Right lobe of liver (tissue), 4 donors: ENCODE measurements around the gene UBE3D.

Experiments used
- POLR2A ChIP-seq: fragments of 450-650 bp; IDR thresholded peaks from one replicate; pipeline ENCODE4 v1.6.1; 2017; ENCODE audit warnings: antibody characterized with exemption, mild to moderate bottlenecking
- TF ChIP-seq, protein P1 (sequence below), 4 donors: fragments of 200-600 bp in 3 of 4; fragments of 450-650 bp in 1 of 4; IDR thresholded peaks; one replicate each; pipeline versions ENCODE4 v1.5.1 to v1.8.0; 2016 to 2022; ENCODE audit warnings: antibody characterized with exemption in 4 of 4, mild to moderate bottlenecking in 2 of 4
- donor health status: DM: no; HTN: no; CAD: no.
- donor health status: DM: no; HTN: no; CAD: no.
- donor health status: DM: no; HTN: yes; CAD: no.

DNA sequence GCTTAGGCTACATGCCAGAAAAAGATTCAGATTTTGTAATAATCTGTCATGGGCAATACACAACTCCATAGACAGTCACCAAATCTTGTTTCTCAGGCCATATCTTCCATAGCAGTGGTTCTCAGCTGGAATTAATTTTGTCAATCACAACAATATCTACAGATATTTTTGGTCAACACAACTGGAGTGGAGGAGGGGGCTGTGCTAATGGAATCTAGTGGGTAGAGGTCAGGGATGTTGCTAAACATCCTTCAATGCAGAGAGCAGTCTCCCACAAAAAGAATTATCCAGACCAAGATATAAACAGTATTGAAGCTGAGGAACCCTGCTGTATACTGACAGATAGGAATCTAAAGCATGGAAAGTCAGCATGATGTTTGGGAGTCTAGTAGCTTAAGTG lies 174.6 kb downstream of the UBE3D start:
- TF ChIP-seq, protein P1, sequence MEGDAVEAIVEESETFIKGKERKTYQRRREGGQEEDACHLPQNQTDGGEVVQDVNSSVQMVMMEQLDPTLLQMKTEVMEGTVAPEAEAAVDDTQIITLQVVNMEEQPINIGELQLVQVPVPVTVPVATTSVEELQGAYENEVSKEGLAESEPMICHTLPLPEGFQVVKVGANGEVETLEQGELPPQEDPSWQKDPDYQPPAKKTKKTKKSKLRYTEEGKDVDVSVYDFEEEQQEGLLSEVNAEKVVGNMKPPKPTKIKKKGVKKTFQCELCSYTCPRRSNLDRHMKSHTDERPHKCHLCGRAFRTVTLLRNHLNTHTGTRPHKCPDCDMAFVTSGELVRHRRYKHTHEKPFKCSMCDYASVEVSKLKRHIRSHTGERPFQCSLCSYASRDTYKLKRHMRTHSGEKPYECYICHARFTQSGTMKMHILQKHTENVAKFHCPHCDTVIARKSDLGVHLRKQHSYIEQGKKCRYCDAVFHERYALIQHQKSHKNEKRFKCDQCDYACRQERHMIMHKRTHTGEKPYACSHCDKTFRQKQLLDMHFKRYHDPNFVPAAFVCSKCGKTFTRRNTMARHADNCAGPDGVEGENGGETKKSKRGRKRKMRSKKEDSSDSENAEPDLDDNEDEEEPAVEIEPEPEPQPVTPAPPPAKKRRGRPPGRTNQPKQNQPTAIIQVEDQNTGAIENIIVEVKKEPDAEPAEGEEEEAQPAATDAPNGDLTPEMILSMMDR (IDR thresholded peaks at IDR 0.05), result no peak
- no peak for TF ChIP-seq POLR2A
